Smooth muscle cell of the coronary artery (primary cell): ENCODE data around the gene EPX. TPM values are rescaled to one million over a fixed set of nuclear protein-coding genes. Genes with fewer than 3 reads are reported as not detected.

Source experiments
- total RNA-seq: library from RNA; depleted of rRNA; stranded (reverse); fragments of >200 nt; gene quantifications from 2 replicates; pipeline ENCODE4 v1.2.3, GENCODE V29; 2014; ENCODE audit warnings: low replicate concordance

Gene EPX, protein sequence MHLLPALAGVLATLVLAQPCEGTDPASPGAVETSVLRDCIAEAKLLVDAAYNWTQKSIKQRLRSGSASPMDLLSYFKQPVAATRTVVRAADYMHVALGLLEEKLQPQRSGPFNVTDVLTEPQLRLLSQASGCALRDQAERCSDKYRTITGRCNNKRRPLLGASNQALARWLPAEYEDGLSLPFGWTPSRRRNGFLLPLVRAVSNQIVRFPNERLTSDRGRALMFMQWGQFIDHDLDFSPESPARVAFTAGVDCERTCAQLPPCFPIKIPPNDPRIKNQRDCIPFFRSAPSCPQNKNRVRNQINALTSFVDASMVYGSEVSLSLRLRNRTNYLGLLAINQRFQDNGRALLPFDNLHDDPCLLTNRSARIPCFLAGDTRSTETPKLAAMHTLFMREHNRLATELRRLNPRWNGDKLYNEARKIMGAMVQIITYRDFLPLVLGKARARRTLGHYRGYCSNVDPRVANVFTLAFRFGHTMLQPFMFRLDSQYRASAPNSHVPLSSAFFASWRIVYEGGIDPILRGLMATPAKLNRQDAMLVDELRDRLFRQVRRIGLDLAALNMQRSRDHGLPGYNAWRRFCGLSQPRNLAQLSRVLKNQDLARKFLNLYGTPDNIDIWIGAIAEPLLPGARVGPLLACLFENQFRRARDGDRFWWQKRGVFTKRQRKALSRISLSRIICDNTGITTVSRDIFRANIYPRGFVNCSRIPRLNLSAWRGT
- total RNA-seq, result not detected in 2 replicates

DNA sequence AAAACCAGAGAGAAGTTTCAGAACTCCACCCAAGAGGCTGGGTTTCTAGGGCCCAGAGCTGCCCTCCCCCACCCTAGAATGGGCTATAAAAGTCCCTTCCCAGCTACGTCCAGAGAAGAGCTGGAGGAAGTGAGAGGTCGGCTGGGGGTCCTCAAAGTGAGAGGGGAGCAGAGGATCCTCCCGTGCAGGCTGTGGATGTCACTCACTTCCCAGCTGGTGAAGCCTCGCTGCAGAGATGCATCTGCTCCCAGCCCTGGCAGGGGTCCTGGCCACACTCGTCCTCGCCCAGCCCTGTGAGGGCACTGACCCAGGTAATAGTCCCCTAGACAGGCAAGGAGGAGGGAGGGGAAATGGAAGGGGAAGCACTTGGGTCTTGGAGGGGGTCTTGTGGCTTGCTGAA lies at the start of gene EPX:
EPX (plus strand) TSS at position 115 of the 400 bp plus-strand sequence; CDS start at position 236, 121 bp downstream.

GRCh38 chr17:58147930-58148434 lies 44.5 kb upstream of the EPX start, which contains the start of gene OR4D1:
TSS of gene OR4D1 (plus strand) at chr17:58148384. CDS start at chr17:58155154, 6,770 bp downstream.

DNA sequence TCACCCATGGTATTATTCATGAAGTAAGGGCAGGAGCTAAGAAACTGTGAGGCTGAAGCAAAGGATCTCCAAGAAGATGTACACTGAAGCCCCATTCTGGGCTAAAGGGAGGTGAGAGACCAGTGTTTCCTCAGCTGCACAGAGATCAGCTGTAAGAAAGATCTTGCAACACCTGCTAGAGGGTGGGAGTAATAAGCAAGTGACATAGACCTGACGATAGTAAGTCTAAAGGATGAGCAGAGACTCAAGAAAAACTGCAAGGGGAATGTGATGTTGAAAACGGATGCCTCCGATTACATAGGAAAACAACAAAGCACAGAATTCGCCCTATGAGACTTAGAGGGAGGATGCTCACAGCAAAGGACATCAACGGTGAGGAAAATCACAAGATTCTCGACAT lies 25.8 kb upstream of the EPX start, which contains the start of gene OR4D2:
OR4D2 (plus strand) TSS at position 301 of the 400 bp plus-strand sequence. CDS start 2,674 bp downstream, outside the sequence.

GRCh38 chr17:58219007-58219788 lies 26.7 kb downstream of the EPX start, which contains the start of gene MKS1:
TSS of gene MKS1 (minus strand) at chr17:58219255. CDS start at chr17:58219230, 25 bp downstream.

GRCh38 chr17:58238147-58238634 lies 45.7 kb downstream of the EPX start, which contains the start of gene LPO:
TSS of gene LPO (plus strand) at chr17:58238584. CDS start at chr17:58242980, 4,396 bp downstream.

Other genes starting within 250 kb of the EPX start
- 6.2 and 9.4 TPM in 2 replicates for gene CUEDC1, start 237.3 kb upstream of the EPX start, total RNA-seq
- gene VEZF1, start 204.5 kb upstream of the EPX start, total RNA-seq, result 17.3 and 20.8 TPM in 2 replicates
- 421 and 590 TPM in 2 replicates for gene SRSF1, start 185.5 kb upstream of the EPX start, total RNA-seq
- gene DYNLL2, start 109.3 kb upstream of the EPX start, total RNA-seq, result 12.9 and 24.9 TPM in 2 replicates
- gene OR4D1, start 44.3 kb upstream of the EPX start, total RNA-seq, result not detected in 2 replicates
- not detected in 2 replicates for gene OR4D2, start 25.7 kb upstream of the EPX start, total RNA-seq
- gene MKS1, start 26.5 kb downstream of the EPX start, total RNA-seq, result 8.2 and 12.9 TPM in 2 replicates
- not detected in 2 replicates for gene LPO, start 45.9 kb downstream of the EPX start, total RNA-seq
- gene MPO, start 88.2 kb downstream of the EPX start, total RNA-seq, result under 0.01 TPM in 1 of 2 replicates, not detected in the other
- gene TSPOAP1, start 136.1 kb downstream of the EPX start, total RNA-seq, result under 0.01 TPM in 2 replicates
- 40.2 and 65.1 TPM in 2 replicates for gene SUPT4H1, start 159.5 kb downstream of the EPX start, total RNA-seq
- 0.15 TPM in 1 of 2 replicates, not detected in the other for gene RNF43, start 224.8 kb downstream of the EPX start, total RNA-seq